Fibroblast of gingiva (primary cell): Measurements from ENCODE around the gene SAP30.

Experiments used
- DNase-seq: peaks from one replicate; pipeline ENCODE4 v3.0.0-alpha.2; 2011; ENCODE audit warnings: low read depth

The SAP30 gene

GRCh38 chr4:173370477-173371291, at the start of gene SAP30:
SAP30 (plus strand) TSS chr4:173370954; CDS start chr4:173371183, 229 bp downstream.
- DNase-seq: peak; percentile 99

GRCh38 chr4:173325007-173325736, 45.6 kb upstream of the SAP30 start:
- DNase-seq: no peak

GRCh38 chr4:173328236-173328901, 42.4 kb upstream of the SAP30 start:
- no peak for DNase-seq

GRCh38 chr4:173330590-173330989, 40.2 kb upstream of the SAP30 start:
- no peak for DNase-seq

GRCh38 chr4:173332021-173332487, 38.7 kb upstream of the SAP30 start:
- DNase-seq: peak; percentile 61

- DNase-seq: no peak
These were observed 37.6 kb upstream of the SAP30 start for GRCh38 chr4:173332963-173333657.

- peak; percentile 42 for DNase-seq
These were observed 37.1 kb upstream of the SAP30 start for GRCh38 chr4:173333658-173334084.

- DNase-seq: peak; percentile 100
These were observed 36.5 kb upstream of the SAP30 start, which contains the start of gene HMGB2 for GRCh38 chr4:173334085-173334890. HMGB2 (minus strand) TSS chr4:173334358; CDS start chr4:173333649, 709 bp downstream.

GRCh38 chr4:173334891-173335752, 35.6 kb upstream of the SAP30 start:
- peak; percentile 82 for DNase-seq

GRCh38 chr4:173337463-173337862, 33.3 kb upstream of the SAP30 start:
- DNase-seq: no peak

GRCh38 chr4:173343832-173344397, 26.8 kb upstream of the SAP30 start:
- no peak for DNase-seq

- DNase-seq: no peak
These were observed 25.1 kb upstream of the SAP30 start for GRCh38 chr4:173345648-173346047.

GRCh38 chr4:173346074-173346473, 24.7 kb upstream of the SAP30 start:
- DNase-seq: no peak

GRCh38 chr4:173347467-173347866, 23.3 kb upstream of the SAP30 start:
- DNase-seq: no peak

- no peak for DNase-seq
These were observed 12.8 kb upstream of the SAP30 start for GRCh38 chr4:173357939-173358338.

GRCh38 chr4:173360587-173361221, 10.1 kb upstream of the SAP30 start:
- no peak for DNase-seq

- DNase-seq: no peak
These were observed 8.1 kb upstream of the SAP30 start for GRCh38 chr4:173362666-173363065.

- DNase-seq: no peak
These were observed 5.3 kb upstream of the SAP30 start for GRCh38 chr4:173365359-173365996.

- no peak for DNase-seq
These were observed 3.5 kb upstream of the SAP30 start for GRCh38 chr4:173367285-173367684.
